Sigmoid colon (tissue), 4 donors: ENCODE results near the gene MRPL21.

ENCODE experiments used
- CTCF ChIP-seq, 4 experiments: fragments of 450-650 bp in 3 of 4; fragments of 200-600 bp in 1 of 4; IDR thresholded peaks; one replicate each; pipeline ENCODE4 v1.5.1; 2016 to 2019; ENCODE audit warnings: antibody characterized with exemption in 4 of 4, mild to moderate bottlenecking in 3 of 4, moderate library complexity in 2 of 4
- EP300 ChIP-seq, 4 donors: sonication (generic); formaldehyde crosslinking; IDR thresholded peaks; one replicate each; pipeline ENCODE4 v1.6.1; 2017; ENCODE audit warnings: antibody characterized with exemption in 4 of 4
- POLR2A ChIP-seq, 2 donors: fragments of 450-650 bp; IDR thresholded peaks; one replicate each; pipeline ENCODE4 v1.6.1; 2016; ENCODE audit warnings: antibody characterized with exemption in 2 of 2, mild to moderate bottlenecking in 2 of 2, moderate library complexity in 2 of 2
- POLR2AphosphoS5 ChIP-seq, 4 donors: sonication (generic); formaldehyde crosslinking; IDR thresholded peaks; one replicate each; pipeline ENCODE4 v1.6.1; 2017; ENCODE audit warnings: antibody characterized with exemption in 4 of 4

DNA sequence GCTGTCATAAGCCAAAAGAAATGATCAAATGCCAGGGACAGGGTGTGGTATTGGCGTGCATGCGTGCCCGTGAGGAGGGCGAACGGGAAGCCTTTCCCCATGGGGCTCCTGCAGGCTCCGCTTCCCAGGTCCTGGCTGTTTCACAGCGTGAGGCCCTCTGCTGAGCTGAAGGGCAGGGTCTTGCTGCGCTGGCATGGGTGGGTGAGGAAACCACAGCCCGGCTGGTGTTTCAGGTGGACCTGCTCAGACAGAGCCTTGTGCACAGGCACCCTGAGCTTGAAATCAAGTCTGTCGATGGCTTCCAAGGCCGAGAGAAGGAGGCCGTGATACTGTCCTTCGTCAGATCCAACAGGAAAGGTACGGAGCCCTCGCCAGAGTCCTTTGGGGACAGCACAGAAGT, 31.4 kb upstream of the MRPL21 start:
- TF ChIP-seq CTCF (IDR thresholded peaks at IDR 0.05) = no peak
- no peak for TF ChIP-seq POLR2AphosphoS5 (IDR thresholded peaks at IDR 0.05)
- TF ChIP-seq EP300 (IDR thresholded peaks at IDR 0.05) = no peak
- TF ChIP-seq POLR2A (IDR thresholded peaks at IDR 0.05) = no peak
